Neural cell (in vitro differentiated cells): ENCODE measurements around the gene WDR5. TPM values are rescaled to one million over a fixed set of nuclear protein-coding genes. Genes with fewer than 3 reads are reported as not detected.

Experiments
- H2AFZ ChIP-seq: fragments of 200-600, 300-800 bp; sonication (generic), shearing (Covaris generic); 2 replicates; pipeline ENCODE4 v1.6.0; 2014; ENCODE audit warnings: low read depth, mild to moderate bottlenecking, antibody characterized with exemption, low read length, moderate library complexity
- H3F3A ChIP-seq: fragments of 200-600 bp; shearing (Covaris generic); 2 replicates; pipeline ENCODE4 v1.6.1; 2016; ENCODE audit warnings: mild to moderate bottlenecking, moderate library complexity, mixed read lengths, antibody characterized with exemption, low read length; ENCODE audit not compliant: insufficient read depth, poor library complexity, severe bottlenecking
- H3K27ac ChIP-seq: fragments of 200-600, 300-800 bp; sonication (generic), shearing (Covaris generic); 2 replicates; pipeline ENCODE4 v1.5.1; 2014; ENCODE audit warnings: mild to moderate bottlenecking, low read length, moderate library complexity
- H3K27me3 ChIP-seq: fragments of 300-800, 200-600 bp; sonication (generic), shearing (Covaris generic); 2 replicates; pipeline ENCODE4 v1.6.0; 2014; ENCODE audit warnings: mild to moderate bottlenecking, low read depth, low read length, moderate library complexity; ENCODE audit not compliant: insufficient read depth
- H3K36me3 ChIP-seq: fragments of 300-800, 200-600 bp; sonication (generic), shearing (Covaris generic); 2 replicates; pipeline ENCODE4 v1.5.1; 2014; ENCODE audit warnings: mild to moderate bottlenecking, antibody characterized with exemption, low read length, moderate library complexity; ENCODE audit not compliant: insufficient read depth
- H3K4me2 ChIP-seq: fragments of 300-800, 200-600 bp; sonication (generic), shearing (Covaris generic); 2 replicates; pipeline ENCODE4 v1.6.0; 2014; ENCODE audit warnings: mild to moderate bottlenecking, low read length
- H3K4me3 ChIP-seq: fragments of 300-800, 200-600 bp; sonication (generic), shearing (Covaris generic); 2 replicates; pipeline ENCODE4 v1.5.1; 2014; ENCODE audit warnings: mild to moderate bottlenecking, low read length, moderate library complexity
- H3K79me2 ChIP-seq: fragments of 200-600 bp; shearing (Covaris generic); replicated peaks from 2 replicates; pipeline ENCODE4 v1.6.0; 2014; ENCODE audit warnings: mild to moderate bottlenecking, low read length, moderate library complexity; ENCODE audit not compliant: insufficient read depth
- H3K9ac ChIP-seq: fragments of 300-800, 200-600 bp; sonication (generic), shearing (Covaris generic); 2 replicates; pipeline ENCODE4 v1.6.1; 2016; ENCODE audit warnings: mild to moderate bottlenecking, low read length, mixed read lengths
- H3K9me2 ChIP-seq: fragments of 200-600 bp; shearing (Covaris generic); 2 replicates; pipeline ENCODE4 v1.6.1; 2016; ENCODE audit warnings: mild to moderate bottlenecking, low read length, mixed read lengths; ENCODE audit not compliant: insufficient read depth
- H3K9me3 ChIP-seq: fragments of 200-600, 300-800 bp; sonication (generic), shearing (Covaris generic); 2 replicates; pipeline ENCODE4 v1.6.1; 2016; ENCODE audit warnings: mild to moderate bottlenecking, mixed run types, low read length, moderate library complexity, mixed read lengths
- H4K20me1 ChIP-seq: fragments of 200-600 bp; shearing (Covaris generic); 2 replicates; pipeline ENCODE4 v1.6.1; 2016; ENCODE audit warnings: mild to moderate bottlenecking, mixed run types; ENCODE audit not compliant: insufficient read depth
- EP300 ChIP-seq: fragments of 450-650 bp; conservative IDR thresholded peaks from 2 replicates; pipeline ENCODE4 v1.6.1; 2014; ENCODE audit warnings: antibody characterized with exemption, mild to moderate bottlenecking, moderate library complexity; ENCODE audit not compliant: poor library complexity, severe bottlenecking
- EZH2 ChIP-seq: fragments of 200-600, 300-800 bp; shearing (Covaris generic), sonication (generic); IDR thresholded peaks from 2 replicates; pipeline ENCODE4 v1.6.1; 2014; ENCODE audit warnings: antibody characterized with exemption, low read length, borderline replicate concordance, mild to moderate bottlenecking; ENCODE audit not compliant: insufficient read depth, poor library complexity, severe bottlenecking
- MXI1 ChIP-seq: fragments of 450-650 bp; conservative IDR thresholded peaks from 2 replicates; pipeline ENCODE4 v1.6.1; 2014; ENCODE audit warnings: antibody characterized with exemption, mild to moderate bottlenecking; ENCODE audit not compliant: poor library complexity, severe bottlenecking
- POLR2AphosphoS5 ChIP-seq: IDR thresholded peaks from 2 replicates; pipeline ENCODE4 v1.6.1; 2012
- RAD21 ChIP-seq: fragments of 450-650 bp; conservative IDR thresholded peaks from 2 replicates; pipeline ENCODE4 v1.6.1; 2014; ENCODE audit warnings: antibody characterized with exemption, mild to moderate bottlenecking, moderate library complexity
- SMC3 ChIP-seq: fragments of 450-650 bp; conservative IDR thresholded peaks from 2 replicates; pipeline ENCODE4 v1.6.1; 2014; ENCODE audit warnings: antibody characterized with exemption, mild to moderate bottlenecking, moderate library complexity; ENCODE audit not compliant: poor library complexity
- TAF1 ChIP-seq: IDR thresholded peaks from 2 replicates; pipeline ENCODE4 v1.6.1; 2012; ENCODE audit warnings: low read depth
- polyA plus RNA-seq: library from polyadenylated mRNA; depleted of rRNA; stranded (reverse); fragments of >200 nt; gene quantifications from 2 replicates; pipeline ENCODE4 v1.2.3, GENCODE V29; 2014
- TF ChIP-seq, protein P1 (sequence below): fragments of 450-650 bp; IDR thresholded peaks from 2 replicates; pipeline ENCODE4 v1.5.1; 2014; ENCODE audit warnings: antibody characterized with exemption, mild to moderate bottlenecking, moderate library complexity; ENCODE audit not compliant: poor library complexity, severe bottlenecking
- TF ChIP-seq, protein P2 (sequence below): IDR thresholded peaks from 2 replicates; pipeline ENCODE4 v1.6.1; 2012; ENCODE audit warnings: borderline replicate concordance

Gene WDR5
- polyA plus RNA-seq, 1 donor from 2014 or later = 40.2 TPM

DNA sequence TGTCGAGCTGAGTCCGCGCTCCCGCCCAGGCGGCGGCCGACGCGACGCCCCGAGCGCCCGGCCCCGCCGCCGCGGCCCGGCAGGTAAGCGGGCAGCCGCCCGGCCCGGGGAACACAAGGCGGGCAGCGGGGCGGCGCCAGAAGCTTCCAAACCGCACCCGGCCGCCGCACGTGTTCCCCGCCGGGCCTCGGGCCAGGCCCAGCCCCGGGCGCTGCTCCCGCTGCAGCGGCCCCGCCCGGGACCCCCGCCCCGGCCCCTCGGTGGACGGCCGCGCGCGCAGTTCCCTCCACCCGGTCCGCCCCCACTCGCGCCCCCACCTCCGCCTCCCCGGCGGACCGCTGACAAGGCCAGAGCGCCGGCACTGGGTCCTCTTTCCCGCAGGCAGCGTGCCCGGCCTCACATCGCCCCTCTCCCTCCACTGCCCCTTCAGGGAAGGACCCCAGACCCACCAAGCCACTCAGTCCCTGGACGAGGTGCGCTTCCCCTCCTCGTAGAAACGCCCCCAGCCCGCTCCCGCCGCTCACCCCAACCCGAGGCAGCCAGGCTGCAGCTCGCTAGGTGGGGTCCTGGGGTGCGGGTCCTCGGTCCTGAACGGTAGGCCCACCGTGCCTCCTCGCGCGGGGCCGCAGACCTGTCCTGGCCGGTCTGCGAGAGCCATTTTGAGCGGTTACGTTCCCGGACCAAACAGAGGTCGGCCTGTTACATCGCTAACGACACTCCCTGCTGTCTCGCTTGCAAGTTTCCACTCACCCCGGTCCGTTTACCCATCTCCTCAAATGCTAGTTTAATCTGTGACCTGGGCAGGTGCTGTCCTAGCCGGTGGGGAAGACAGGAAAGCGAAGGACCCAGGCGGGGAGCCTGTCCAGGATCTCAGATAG is 475 bp downstream of the WDR5 start:
- Histone ChIP-seq H3K79me2 (peaks cover 37% of the 10 kb centered on the region), H3K9me3 (no peaks in the 10 kb centered on the region), H3K9me2 (no peaks in the 10 kb centered on the region), H3K27me3 (no peaks in the 10 kb centered on the region), H2AFZ (no peak overlapping the region), H3K36me3 (no peaks in the 10 kb centered on the region), H3K9ac (peak overlapping the region; percentile 78), H4K20me1 (no peaks in the 10 kb centered on the region), H3K4me2 (peak overlapping the region; percentile 86), H3F3A (no peaks in the 10 kb centered on the region), H3K27ac (peak overlapping the region; percentile 49), H3K4me3 (peak overlapping the region; percentile 97)
- TF ChIP-seq MXI1 (peak; percentile 85), TAF1 (no peak)

DNA sequence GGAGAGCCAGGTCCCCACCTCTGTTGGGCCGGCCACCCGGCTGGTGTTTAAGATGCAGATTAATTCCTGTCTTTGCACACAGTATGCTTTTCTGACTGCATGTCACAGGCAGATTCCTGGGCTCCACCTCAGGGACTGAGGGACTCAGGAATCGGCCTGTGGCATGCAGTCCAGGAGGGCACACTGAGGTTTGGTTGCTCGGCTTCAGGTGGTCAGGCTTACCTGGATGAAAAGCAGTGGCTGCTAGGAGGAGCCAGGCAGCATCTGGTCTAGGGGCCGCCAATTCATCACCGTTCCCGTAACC is 1.1 kb downstream of the WDR5 start:
- no peaks in the 10 kb centered on the region for H3K36me3 ChIP-seq
- H3K4me3 ChIP-seq = peak overlapping the region; percentile 97
- peak overlapping the region; percentile 49 for H3K27ac ChIP-seq
- no peaks in the 10 kb centered on the region for H3K27me3 ChIP-seq
- no peaks in the 10 kb centered on the region for H3K9me3 ChIP-seq
- no peaks in the 10 kb centered on the region for H4K20me1 ChIP-seq
- H3K79me2 ChIP-seq = peaks cover 37% of the 10 kb centered on the region
- no peak overlapping the region for H2AFZ ChIP-seq
- TF ChIP-seq EZH2 (no peak), SMC3 (no peak), TAF1 (no peak), MXI1 (no peak)
- H3K4me2 ChIP-seq = peak overlapping the region; percentile 86
- H3F3A ChIP-seq = no peaks in the 10 kb centered on the region
- no peaks in the 10 kb centered on the region for H3K9me2 ChIP-seq
- peak overlapping the region; percentile 78 for H3K9ac ChIP-seq

DNA sequence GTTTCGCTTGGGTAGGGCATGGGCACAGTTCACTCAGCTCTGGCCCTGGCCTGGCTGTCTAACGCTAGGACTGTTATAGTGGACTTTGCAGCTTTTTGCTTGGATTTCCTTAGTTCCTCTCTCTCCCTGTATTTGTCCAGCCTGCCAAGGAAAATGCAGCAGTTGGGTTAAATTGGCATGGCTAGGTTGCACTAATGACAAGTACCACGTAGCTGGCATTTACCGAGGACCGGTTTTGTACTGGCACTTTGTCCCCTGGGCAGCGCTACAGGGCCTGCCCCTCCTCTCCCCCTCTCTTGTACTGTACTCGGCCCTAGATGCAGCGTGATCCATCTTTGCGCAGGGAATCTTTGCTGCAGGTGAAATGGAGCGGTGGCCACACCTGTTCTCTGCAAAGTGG is 2.4 kb downstream of the WDR5 start:
- Histone ChIP-seq H2AFZ (no peak overlapping the region), H4K20me1 (no peaks in the 10 kb centered on the region), H3F3A (no peaks in the 10 kb centered on the region), H3K9me2 (no peaks in the 10 kb centered on the region), H3K36me3 (no peaks in the 10 kb centered on the region), H3K79me2 (peaks cover 37% of the 10 kb centered on the region), H3K4me3 (peak overlapping the region; percentile 97), H3K27ac (no peak overlapping the region), H3K9ac (peak overlapping the region; percentile 16), H3K27me3 (no peaks in the 10 kb centered on the region), H3K4me2 (peak overlapping the region; percentile 31), H3K9me3 (no peaks in the 10 kb centered on the region)
- no peak for TF ChIP-seq MXI1
- no peak for TF ChIP-seq TAF1
- no peak for TF ChIP-seq EZH2
- TF ChIP-seq, protein P1, sequence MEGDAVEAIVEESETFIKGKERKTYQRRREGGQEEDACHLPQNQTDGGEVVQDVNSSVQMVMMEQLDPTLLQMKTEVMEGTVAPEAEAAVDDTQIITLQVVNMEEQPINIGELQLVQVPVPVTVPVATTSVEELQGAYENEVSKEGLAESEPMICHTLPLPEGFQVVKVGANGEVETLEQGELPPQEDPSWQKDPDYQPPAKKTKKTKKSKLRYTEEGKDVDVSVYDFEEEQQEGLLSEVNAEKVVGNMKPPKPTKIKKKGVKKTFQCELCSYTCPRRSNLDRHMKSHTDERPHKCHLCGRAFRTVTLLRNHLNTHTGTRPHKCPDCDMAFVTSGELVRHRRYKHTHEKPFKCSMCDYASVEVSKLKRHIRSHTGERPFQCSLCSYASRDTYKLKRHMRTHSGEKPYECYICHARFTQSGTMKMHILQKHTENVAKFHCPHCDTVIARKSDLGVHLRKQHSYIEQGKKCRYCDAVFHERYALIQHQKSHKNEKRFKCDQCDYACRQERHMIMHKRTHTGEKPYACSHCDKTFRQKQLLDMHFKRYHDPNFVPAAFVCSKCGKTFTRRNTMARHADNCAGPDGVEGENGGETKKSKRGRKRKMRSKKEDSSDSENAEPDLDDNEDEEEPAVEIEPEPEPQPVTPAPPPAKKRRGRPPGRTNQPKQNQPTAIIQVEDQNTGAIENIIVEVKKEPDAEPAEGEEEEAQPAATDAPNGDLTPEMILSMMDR = no peak
- no peak for TF ChIP-seq EP300
- no peak for TF ChIP-seq POLR2AphosphoS5
- no peak for TF ChIP-seq SMC3
- TF ChIP-seq, protein P2, sequence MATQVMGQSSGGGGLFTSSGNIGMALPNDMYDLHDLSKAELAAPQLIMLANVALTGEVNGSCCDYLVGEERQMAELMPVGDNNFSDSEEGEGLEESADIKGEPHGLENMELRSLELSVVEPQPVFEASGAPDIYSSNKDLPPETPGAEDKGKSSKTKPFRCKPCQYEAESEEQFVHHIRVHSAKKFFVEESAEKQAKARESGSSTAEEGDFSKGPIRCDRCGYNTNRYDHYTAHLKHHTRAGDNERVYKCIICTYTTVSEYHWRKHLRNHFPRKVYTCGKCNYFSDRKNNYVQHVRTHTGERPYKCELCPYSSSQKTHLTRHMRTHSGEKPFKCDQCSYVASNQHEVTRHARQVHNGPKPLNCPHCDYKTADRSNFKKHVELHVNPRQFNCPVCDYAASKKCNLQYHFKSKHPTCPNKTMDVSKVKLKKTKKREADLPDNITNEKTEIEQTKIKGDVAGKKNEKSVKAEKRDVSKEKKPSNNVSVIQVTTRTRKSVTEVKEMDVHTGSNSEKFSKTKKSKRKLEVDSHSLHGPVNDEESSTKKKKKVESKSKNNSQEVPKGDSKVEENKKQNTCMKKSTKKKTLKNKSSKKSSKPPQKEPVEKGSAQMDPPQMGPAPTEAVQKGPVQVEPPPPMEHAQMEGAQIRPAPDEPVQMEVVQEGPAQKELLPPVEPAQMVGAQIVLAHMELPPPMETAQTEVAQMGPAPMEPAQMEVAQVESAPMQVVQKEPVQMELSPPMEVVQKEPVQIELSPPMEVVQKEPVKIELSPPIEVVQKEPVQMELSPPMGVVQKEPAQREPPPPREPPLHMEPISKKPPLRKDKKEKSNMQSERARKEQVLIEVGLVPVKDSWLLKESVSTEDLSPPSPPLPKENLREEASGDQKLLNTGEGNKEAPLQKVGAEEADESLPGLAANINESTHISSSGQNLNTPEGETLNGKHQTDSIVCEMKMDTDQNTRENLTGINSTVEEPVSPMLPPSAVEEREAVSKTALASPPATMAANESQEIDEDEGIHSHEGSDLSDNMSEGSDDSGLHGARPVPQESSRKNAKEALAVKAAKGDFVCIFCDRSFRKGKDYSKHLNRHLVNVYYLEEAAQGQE = no peak
- TF ChIP-seq RAD21 = no peak
